GM10266 (cell line): ENCODE measurements around the gene GSG1L.

ENCODE experiments used
- DNase-seq: peaks from one replicate; pipeline ENCODE4 v3.0.0; 2012; ENCODE audit errors: extremely low spot score
- TF ChIP-seq, protein P1 (sequence below): IDR thresholded peaks from 2 replicates; pipeline ENCODE4 v1.5.1; 2012; ENCODE audit warnings: mild to moderate bottlenecking, low read depth; ENCODE audit not compliant: control insufficient read depth, insufficient read depth; ENCODE audit errors: missing control alignments

Gene GSG1L

DNA sequence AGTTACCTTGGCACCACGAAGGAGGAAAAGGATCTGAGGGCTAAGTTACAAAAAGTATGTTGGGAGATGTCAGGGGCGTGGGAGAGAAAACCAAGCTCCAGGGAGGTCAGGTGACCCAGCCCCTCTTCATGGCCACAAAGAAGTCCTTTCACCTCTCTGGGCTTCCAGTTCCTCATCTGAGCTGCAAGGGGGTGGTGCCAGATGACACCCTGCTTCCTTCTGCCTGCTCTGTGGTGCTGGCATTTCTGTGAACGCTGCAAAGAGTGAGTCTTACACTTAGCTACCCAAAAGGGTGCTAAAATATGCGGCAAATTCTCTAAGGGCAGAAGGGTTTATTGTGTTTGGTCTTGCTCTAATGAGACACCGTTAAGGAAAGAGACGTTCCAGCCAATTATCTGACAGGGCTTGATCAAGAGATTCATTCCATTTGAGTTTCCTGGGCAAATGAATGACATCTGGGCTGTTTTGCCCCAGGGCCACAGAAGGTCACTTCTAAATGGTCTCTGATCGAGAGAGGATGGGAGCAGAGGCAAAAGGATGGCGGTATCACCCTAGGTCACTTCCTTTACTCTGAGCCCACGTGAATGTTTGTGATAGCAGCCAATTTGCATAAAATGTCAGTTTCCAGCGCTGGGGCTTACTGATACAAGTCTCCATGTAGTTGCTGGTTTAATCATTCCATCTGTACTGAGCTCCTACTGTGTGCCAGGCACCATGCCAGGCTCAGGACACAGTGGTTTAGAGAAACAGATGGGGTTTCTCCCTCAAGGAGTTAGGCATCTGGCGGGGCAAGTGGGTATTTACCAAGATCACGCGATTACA lies 303.3 kb downstream of the GSG1L start:
- TF ChIP-seq, protein P1, sequence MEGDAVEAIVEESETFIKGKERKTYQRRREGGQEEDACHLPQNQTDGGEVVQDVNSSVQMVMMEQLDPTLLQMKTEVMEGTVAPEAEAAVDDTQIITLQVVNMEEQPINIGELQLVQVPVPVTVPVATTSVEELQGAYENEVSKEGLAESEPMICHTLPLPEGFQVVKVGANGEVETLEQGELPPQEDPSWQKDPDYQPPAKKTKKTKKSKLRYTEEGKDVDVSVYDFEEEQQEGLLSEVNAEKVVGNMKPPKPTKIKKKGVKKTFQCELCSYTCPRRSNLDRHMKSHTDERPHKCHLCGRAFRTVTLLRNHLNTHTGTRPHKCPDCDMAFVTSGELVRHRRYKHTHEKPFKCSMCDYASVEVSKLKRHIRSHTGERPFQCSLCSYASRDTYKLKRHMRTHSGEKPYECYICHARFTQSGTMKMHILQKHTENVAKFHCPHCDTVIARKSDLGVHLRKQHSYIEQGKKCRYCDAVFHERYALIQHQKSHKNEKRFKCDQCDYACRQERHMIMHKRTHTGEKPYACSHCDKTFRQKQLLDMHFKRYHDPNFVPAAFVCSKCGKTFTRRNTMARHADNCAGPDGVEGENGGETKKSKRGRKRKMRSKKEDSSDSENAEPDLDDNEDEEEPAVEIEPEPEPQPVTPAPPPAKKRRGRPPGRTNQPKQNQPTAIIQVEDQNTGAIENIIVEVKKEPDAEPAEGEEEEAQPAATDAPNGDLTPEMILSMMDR = no peak
- peak; percentile 51 for DNase-seq

DNA sequence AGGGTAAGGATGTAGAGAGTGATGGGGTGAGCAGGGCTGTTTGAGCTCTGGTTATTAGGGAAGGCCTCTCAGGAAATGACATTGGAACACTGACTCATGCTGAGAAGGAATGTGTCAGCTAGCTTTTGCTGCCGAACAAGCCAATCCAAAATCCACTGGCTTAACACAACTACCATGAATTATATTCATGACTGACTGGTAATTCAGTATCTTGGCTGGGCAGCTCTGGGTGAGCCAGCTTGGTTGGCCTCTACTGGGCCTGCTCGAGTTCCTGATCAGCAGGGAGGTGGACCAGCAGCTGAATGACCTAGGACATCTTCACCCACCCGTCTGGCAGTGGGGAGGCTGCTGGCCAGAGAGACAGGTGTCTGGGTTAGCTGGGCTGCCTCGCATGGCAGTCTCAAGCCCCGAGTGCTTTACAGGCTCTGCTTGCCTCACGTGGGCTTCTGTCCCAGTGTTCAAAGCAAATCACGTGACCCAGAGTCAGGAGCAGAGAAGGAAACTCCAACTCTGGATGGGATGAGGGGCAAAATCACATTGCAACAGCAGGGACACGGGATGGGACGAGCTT lies 304.1 kb downstream of the GSG1L start:
- TF ChIP-seq, protein P1 = no peak
- DNase-seq = no peak

DNA sequence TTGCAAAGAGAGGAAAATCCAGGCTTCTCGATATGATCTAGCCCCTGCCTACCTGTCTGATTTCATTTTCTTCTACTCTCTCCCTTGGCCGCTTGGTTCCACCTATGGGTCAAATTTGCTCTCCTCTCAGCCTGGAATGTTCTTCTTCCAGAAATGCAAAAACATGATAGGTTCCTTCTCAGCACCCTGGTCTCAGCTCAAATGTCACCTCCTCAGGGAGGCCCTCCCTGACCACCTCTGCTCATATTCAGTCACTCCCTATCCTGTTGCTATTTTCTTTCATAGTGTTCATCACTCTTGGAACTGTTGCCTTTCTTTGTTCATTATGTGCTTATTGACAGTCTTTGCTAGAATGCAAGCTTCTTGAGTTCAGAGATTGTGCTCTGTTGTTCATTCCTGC lies 305.0 kb downstream of the GSG1L start:
- TF ChIP-seq, protein P1 = no peak
- no peak for DNase-seq

DNA sequence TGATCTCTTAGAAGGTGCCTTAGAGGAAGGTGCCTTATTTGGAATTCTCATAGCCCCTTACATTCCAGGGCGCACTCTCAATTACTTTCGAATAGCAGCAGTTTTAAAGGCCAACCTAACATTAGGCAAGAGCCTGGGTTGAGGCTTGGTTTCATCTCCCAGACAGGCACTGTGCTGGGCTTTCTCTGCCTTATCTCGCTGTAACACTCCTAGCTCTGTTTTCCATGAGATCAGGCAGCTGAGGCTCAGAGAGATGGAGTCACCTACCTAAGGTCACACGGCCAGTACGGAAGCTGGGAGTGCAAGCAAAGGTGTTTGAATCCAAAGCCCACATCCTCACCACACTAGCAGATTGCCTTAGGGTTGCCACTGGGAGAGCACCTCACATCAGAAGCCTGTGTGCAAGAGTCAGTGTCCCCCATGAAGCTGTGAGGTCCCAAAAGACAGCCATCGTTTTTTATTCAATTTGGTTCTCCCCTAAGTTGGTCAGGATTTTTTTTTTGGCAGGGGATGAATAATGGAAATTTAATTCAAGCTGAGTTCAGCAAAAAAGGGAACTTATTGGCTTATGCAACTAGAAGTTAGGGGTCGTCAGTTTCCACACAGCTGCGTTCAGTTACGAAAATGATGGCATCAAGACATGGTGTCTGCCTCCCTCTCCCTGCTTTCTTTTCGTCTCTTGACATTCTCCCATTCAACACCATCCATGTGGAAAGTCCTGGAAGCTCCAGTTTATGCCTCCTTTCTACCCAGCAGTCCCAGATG lies 307.1 kb downstream of the GSG1L start:
- TF ChIP-seq, protein P1 = no peak
- DNase-seq = no peak

DNA sequence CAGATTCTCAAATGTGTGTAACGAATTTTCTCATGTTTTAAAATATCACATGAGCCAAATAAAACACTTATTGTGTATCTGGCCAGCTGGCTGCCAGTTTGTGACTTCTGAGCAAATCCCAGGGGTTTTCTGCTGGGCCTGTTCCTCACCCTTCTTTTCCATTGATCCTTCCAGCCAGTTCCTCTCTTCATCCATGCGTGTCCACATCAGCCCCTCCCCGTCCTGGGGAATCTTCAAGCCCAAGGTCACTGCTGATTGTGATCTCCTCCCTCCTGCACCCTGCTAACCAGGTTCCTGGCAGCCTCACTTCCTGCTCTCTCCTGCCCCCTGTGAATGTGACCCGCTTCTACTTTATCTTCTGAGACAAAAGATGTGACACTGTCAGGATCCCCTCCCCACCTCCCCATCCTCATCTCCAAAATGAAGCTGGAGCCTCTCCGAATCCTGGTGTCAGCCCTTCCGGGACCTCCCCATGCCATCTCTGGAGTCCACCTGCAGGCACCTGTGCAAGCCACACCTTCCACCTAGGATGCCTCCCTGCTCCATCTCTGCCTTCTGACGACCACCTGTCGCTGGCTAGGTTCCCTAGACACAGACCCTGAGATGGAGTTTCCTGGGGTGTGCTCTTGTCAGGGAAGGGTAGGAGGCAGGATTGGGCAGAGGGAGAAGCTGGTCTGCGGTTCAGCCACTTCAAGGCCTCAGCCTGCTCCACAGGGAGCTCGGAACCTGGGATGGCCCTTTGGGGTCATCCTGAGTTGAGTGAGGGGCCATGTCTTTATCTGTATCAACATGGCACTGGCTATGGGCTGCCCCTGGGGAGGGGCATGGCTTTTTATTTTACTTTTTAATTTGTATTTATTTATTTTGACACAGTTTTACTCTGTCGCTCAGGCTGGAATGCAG lies 308.5 kb downstream of the GSG1L start:
- TF ChIP-seq, protein P1 = no peak
- DNase-seq = no peak

DNA sequence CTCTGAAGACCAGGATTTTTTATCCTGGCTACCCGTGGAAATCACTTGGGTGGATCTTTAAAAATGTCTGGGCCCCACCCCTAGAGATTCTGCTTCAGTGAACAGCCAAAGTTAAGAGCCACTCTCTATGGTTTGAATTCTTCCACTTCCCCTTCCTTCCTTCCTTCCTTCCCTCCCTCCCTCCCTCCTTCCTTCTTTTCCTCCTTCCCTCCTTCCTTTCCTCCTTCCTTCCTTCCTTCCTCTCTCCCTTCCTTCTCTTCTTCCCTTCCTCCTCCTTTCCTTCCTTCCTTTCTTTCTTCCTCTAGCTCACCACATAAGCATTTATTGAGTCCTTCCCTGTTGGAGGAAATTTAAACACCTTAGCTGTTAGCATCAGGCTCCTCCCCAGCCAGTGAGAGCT lies 310.0 kb downstream of the GSG1L start:
- TF ChIP-seq, protein P1 = no peak
- DNase-seq = no peak
